H9 (cell line): ENCODE results near the gene NXPH4. TPM values are rescaled to one million over a fixed set of nuclear protein-coding genes. Genes with fewer than 3 reads are reported as not detected.
A peak's percentile ranks its signal among the peaks of the same experiment; 100 is the strongest.

Experiments
- DNase-seq: peaks from one replicate; pipeline ENCODE4 v3.0.0-alpha.2; 2017
- H2AFZ ChIP-seq: one replicate; pipeline ENCODE4 v1.6.1; 2013; ENCODE audit warnings: mild to moderate bottlenecking, low read length, control low read depth, moderate library complexity
- H2AK5ac ChIP-seq: 2 replicates; pipeline ENCODE4 v1.6.1; 2013; ENCODE audit warnings: low read length, control low read depth, mixed read lengths; ENCODE audit not compliant: insufficient read length
- H2BK120ac ChIP-seq: one replicate; pipeline ENCODE4 v1.6.1; 2013; ENCODE audit warnings: low read depth, mild to moderate bottlenecking, low read length, control low read depth, inconsistent platforms; ENCODE audit not compliant: poor library complexity, severe bottlenecking
- H2BK12ac ChIP-seq: 2 replicates; pipeline ENCODE4 v1.6.1; 2013; ENCODE audit warnings: low read length, control low read depth, mixed read lengths, low read depth; ENCODE audit not compliant: insufficient read length
- H2BK15ac ChIP-seq: 2 replicates; pipeline ENCODE4 v1.6.1; 2013; ENCODE audit warnings: low read depth, low read length, control low read depth
- H2BK20ac ChIP-seq: one replicate; pipeline ENCODE4 v1.6.1; 2013; ENCODE audit warnings: low read depth, mild to moderate bottlenecking, low read length, control low read depth, inconsistent platforms; ENCODE audit not compliant: poor library complexity, severe bottlenecking
- H2BK5ac ChIP-seq: 2 replicates; pipeline ENCODE4 v1.6.1; 2013; ENCODE audit warnings: low read length, control low read depth, mixed read lengths; ENCODE audit not compliant: insufficient read length
- H3K14ac ChIP-seq: 2 replicates; pipeline ENCODE4 v1.6.1; 2013; ENCODE audit warnings: low read length, control low read depth; ENCODE audit not compliant: insufficient read depth
- H3K18ac ChIP-seq: 2 replicates; pipeline ENCODE4 v1.6.1; 2013; ENCODE audit warnings: low read depth, mild to moderate bottlenecking, mixed read lengths, low read length, control low read depth; ENCODE audit not compliant: insufficient read length
- H3K23ac ChIP-seq: 2 replicates; pipeline ENCODE4 v1.6.1; 2013; ENCODE audit warnings: low read length, control low read depth, mixed read lengths, low read depth; ENCODE audit not compliant: insufficient read length
- H3K23me2 ChIP-seq: 2 replicates; pipeline ENCODE4 v1.6.1; 2013; ENCODE audit warnings: low read depth, mild to moderate bottlenecking, mixed read lengths, low read length, control low read depth; ENCODE audit not compliant: insufficient read length, poor library complexity, severe bottlenecking
- H3K27ac ChIP-seq: 2 replicates; pipeline ENCODE4 v1.5.1; 2013; ENCODE audit warnings: low read length, control low read depth, mixed read lengths, low read depth; ENCODE audit not compliant: insufficient read length
- H3K27me3 ChIP-seq: 2 replicates; pipeline ENCODE4 v1.6.1; 2013; ENCODE audit warnings: low read length, control low read depth, inconsistent platforms; ENCODE audit not compliant: insufficient read depth
- H3K4ac ChIP-seq: 2 replicates; pipeline ENCODE4 v1.6.1; 2013; ENCODE audit warnings: low read depth, mild to moderate bottlenecking, control low read depth, inconsistent platforms, low read length, moderate library complexity
- H3K4me1 ChIP-seq: 2 replicates; pipeline ENCODE4 v1.6.1; 2013; ENCODE audit warnings: low read length, control low read depth, inconsistent platforms; ENCODE audit not compliant: insufficient read depth
- H3K4me2 ChIP-seq: 2 replicates; pipeline ENCODE4 v1.6.1; 2013; ENCODE audit warnings: low read length, control low read depth, mixed read lengths; ENCODE audit not compliant: insufficient read length, insufficient read depth
- H3K56ac ChIP-seq: 2 replicates; pipeline ENCODE4 v1.6.1; 2013; ENCODE audit warnings: low read depth, mild to moderate bottlenecking, mixed read lengths, low read length, control low read depth; ENCODE audit not compliant: insufficient read length
- H3K79me1 ChIP-seq: 2 replicates; pipeline ENCODE4 v1.6.1; 2013; ENCODE audit warnings: low read depth, mild to moderate bottlenecking, moderate library complexity, low read length, control low read depth, inconsistent platforms; ENCODE audit not compliant: insufficient read depth, poor library complexity, severe bottlenecking
- H3K79me2 ChIP-seq: 2 replicates; pipeline ENCODE4 v1.6.1; 2013; ENCODE audit warnings: low read length, control low read depth, inconsistent platforms; ENCODE audit not compliant: insufficient read depth
- H3K9ac ChIP-seq: 2 replicates; pipeline ENCODE4 v1.6.1; 2013; ENCODE audit warnings: low read length, control low read depth, mixed read lengths; ENCODE audit not compliant: insufficient read length; ENCODE audit errors: extremely low read depth
- H3K9me3 ChIP-seq: one replicate; pipeline ENCODE4 v1.6.1; 2013; ENCODE audit warnings: low read depth, low read length, inconsistent platforms; ENCODE audit not compliant: control insufficient read depth
- H3T11ph ChIP-seq: one replicate; pipeline ENCODE4 v1.6.1; 2013; ENCODE audit warnings: mild to moderate bottlenecking, low read length, control low read depth, inconsistent platforms
- H4K20me1 ChIP-seq: one replicate; pipeline ENCODE4 v1.6.1; 2013; ENCODE audit not compliant: control insufficient read depth, insufficient read length, insufficient read depth
- H4K5ac ChIP-seq: 2 replicates; pipeline ENCODE4 v1.6.1; 2013; ENCODE audit warnings: low read depth, mild to moderate bottlenecking, mixed read lengths, low read length, control low read depth; ENCODE audit not compliant: insufficient read length
- H4K8ac ChIP-seq: replicated peaks from 2 replicates; pipeline ENCODE4 v1.6.1; 2013; ENCODE audit warnings: low read length, control low read depth, mixed read lengths, low read depth; ENCODE audit not compliant: insufficient read length
- H4K91ac ChIP-seq: 2 replicates; pipeline ENCODE4 v1.6.1; 2013; ENCODE audit warnings: low read depth, mild to moderate bottlenecking, moderate library complexity, mixed read lengths, low read length, control low read depth; ENCODE audit not compliant: insufficient read length
- H3K27ac Mint-ChIP-seq, 3 experiments: 2 replicates in 2 of 3; 3 replicates in 1 of 3; pipeline ENCODE4 v1.8.0; 2020 to 2021; ENCODE audit warnings: mixed read lengths in 3 of 3, mild to moderate bottlenecking in 1 of 3, moderate library complexity in 1 of 3
- H3K27me3 Mint-ChIP-seq: 2 replicates; pipeline ENCODE4 v1.8.0; 2021; ENCODE audit warnings: low read depth, mild to moderate bottlenecking, moderate library complexity, mixed read lengths
- H3K36me3 Mint-ChIP-seq, 3 experiments: 2 replicates in 2 of 3; 3 replicates in 1 of 3; pipeline ENCODE4 v1.8.0; 2020 to 2021; ENCODE audit warnings: low read depth in 3 of 3, mixed read lengths in 3 of 3; ENCODE audit not compliant: insufficient read depth in 1 of 3
- H3K4me1 Mint-ChIP-seq, 2 experiments: 2 replicates each; pipeline ENCODE4 v1.8.0; 2020; ENCODE audit warnings: mixed read lengths in 2 of 2
- H3K4me3 Mint-ChIP-seq, 2 experiments: 2 replicates in 1 of 2; 3 replicates in 1 of 2; pipeline ENCODE4 v1.8.0; 2020 to 2021; ENCODE audit warnings: mild to moderate bottlenecking in 2 of 2, mixed read lengths in 2 of 2, moderate library complexity in 1 of 2
- H3K9me3 Mint-ChIP-seq, 2 experiments: 2 replicates in 1 of 2; 3 replicates in 1 of 2; pipeline ENCODE4 v1.8.0; 2020; ENCODE audit warnings: mild to moderate bottlenecking in 2 of 2, mixed read lengths in 2 of 2, moderate library complexity in 1 of 2
- WGBS: extraction: QIAGEN DNeasy Blood & Tissue Kit; methylation state at CpG from one replicate; pipeline ENCODE4 v1.1.7; 2013; ENCODE audit warnings: missing lambda C conversion rate, low lambda C conversion rate, mixed read lengths; ENCODE audit not compliant: insufficient read length; ENCODE audit errors: extremely low coverage; 5-methylcytosine and 5-hydroxymethylcytosine counted together
- total RNA-seq: library from RNA; stranded (reverse); gene quantifications from 2 replicates; pipeline ENCODE4 v1.2.1, GENCODE V29; 2021
- TF ChIP-seq, protein P1 (sequence below): fragments of 200-600 bp; sonication (generic); conservative IDR thresholded peaks from 3 replicates; pipeline ENCODE4 v1.8.0; 2021; ENCODE audit warnings: antibody characterized with exemption, mild to moderate bottlenecking

Gene NXPH4
- total RNA-seq, 1 experiment from 2014 or later, result 2.1 TPM

- no peak overlapping the region for H3K23ac ChIP-seq
- no peak overlapping the region for H2AFZ ChIP-seq
- DNase-seq, result peak; percentile 80
- H3K4me2 ChIP-seq, result no peak overlapping the region
- no peak overlapping the region for H3K18ac ChIP-seq
- peaks cover 43 to 86% (median 80%) of the 10 kb centered on the region in 3 experiments; a peak in 6 of 7 replicates for H3K36me3 Mint-ChIP-seq
- no peaks in the 10 kb centered on the region for H3K23me2 ChIP-seq
- no peaks in the 10 kb centered on the region for H3K9me3 Mint-ChIP-seq
- H2BK5ac ChIP-seq, result no peak overlapping the region
- no peak overlapping the region for H4K8ac ChIP-seq
- no peak overlapping the region for H3K27ac ChIP-seq
- peak overlapping the region in 2 of 3 experiments; percentile 19 to 97; a peak in 3 of 7 replicates for H3K27ac Mint-ChIP-seq
- H2BK15ac ChIP-seq, result no peak overlapping the region
- no peaks in the 10 kb centered on the region for H3K79me2 ChIP-seq
- no peak overlapping the region for H2BK120ac ChIP-seq
- H3K79me1 ChIP-seq, result no peaks in the 10 kb centered on the region
- H3K4me1 ChIP-seq, result no peaks in the 10 kb centered on the region
- H3K4ac ChIP-seq, result no peak overlapping the region
- H4K20me1 ChIP-seq, result peaks cover 3% of the 10 kb centered on the region
- no peak overlapping the region for H3K56ac ChIP-seq
- no peak overlapping the region for H3K9ac ChIP-seq
- TF ChIP-seq, protein P1, sequence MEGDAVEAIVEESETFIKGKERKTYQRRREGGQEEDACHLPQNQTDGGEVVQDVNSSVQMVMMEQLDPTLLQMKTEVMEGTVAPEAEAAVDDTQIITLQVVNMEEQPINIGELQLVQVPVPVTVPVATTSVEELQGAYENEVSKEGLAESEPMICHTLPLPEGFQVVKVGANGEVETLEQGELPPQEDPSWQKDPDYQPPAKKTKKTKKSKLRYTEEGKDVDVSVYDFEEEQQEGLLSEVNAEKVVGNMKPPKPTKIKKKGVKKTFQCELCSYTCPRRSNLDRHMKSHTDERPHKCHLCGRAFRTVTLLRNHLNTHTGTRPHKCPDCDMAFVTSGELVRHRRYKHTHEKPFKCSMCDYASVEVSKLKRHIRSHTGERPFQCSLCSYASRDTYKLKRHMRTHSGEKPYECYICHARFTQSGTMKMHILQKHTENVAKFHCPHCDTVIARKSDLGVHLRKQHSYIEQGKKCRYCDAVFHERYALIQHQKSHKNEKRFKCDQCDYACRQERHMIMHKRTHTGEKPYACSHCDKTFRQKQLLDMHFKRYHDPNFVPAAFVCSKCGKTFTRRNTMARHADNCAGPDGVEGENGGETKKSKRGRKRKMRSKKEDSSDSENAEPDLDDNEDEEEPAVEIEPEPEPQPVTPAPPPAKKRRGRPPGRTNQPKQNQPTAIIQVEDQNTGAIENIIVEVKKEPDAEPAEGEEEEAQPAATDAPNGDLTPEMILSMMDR, result peak; percentile 73
- no peak overlapping the region for H2BK20ac ChIP-seq
- no peaks in the 10 kb centered on the region for H3K27me3 Mint-ChIP-seq
- no peak overlapping the region for H4K91ac ChIP-seq
- no peaks in the 10 kb centered on the region for H3K27me3 ChIP-seq
- H3T11ph ChIP-seq, result no peak overlapping the region
- no peak overlapping the region for H2BK12ac ChIP-seq
- H3K4me3 Mint-ChIP-seq, result no peak overlapping the region
- no peaks in the 10 kb centered on the region for H3K9me3 ChIP-seq
- no peak overlapping the region for H4K5ac ChIP-seq
- peaks cover 0 to 9% of the 10 kb centered on the region in 2 experiments; a peak in 2 of 4 replicates for H3K4me1 Mint-ChIP-seq
- WGBS, result no CpG with 5 or more reads among the region's 11 CpGs
- no peak overlapping the region for H2AK5ac ChIP-seq
- no peak overlapping the region for H3K14ac ChIP-seq
Measured at GRCh38 chr12:57173089-57173488, 43.5 kb upstream of the NXPH4 start.
